Stimulated activated CD4-positive, alpha-beta T cell treated with anti-CD3 and anti-CD28 coated beads, Interleukin-4, amount 100 ng/mL, for 24 hours (primary cell): ENCODE data around the gene TEX35.

Experiments used
- DNase-seq: peaks from one replicate; pipeline ENCODE4 v3.0.0-alpha.2; 2020

Gene TEX35

GRCh38 chr1:178521241-178521640 is 8.3 kb downstream of the TEX35 start:
- DNase-seq, result no peak

- DNase-seq, result no peak
Observed at GRCh38 chr1:178527117-178527516, 14.2 kb downstream of the TEX35 start.

GRCh38 chr1:178528228-178528952 is 15.5 kb downstream of the TEX35 start:
- DNase-seq, result no peak

- no peak for DNase-seq
Observed at GRCh38 chr1:178528953-178529335, 16.0 kb downstream of the TEX35 start.

- no peak for DNase-seq
Observed at GRCh38 chr1:178529364-178530036, 16.6 kb downstream of the TEX35 start.

- no peak for DNase-seq
Observed at GRCh38 chr1:178530037-178530402, 17.1 kb downstream of the TEX35 start.

- DNase-seq, result no peak
Observed at GRCh38 chr1:178530502-178530901, 17.6 kb downstream of the TEX35 start.

- no peak for DNase-seq
Observed at GRCh38 chr1:178531887-178532286, 19.0 kb downstream of the TEX35 start.

GRCh38 chr1:178532392-178532791 is 19.5 kb downstream of the TEX35 start:
- peak; percentile 76 for DNase-seq

- no peak for DNase-seq
Observed at GRCh38 chr1:178533121-178533946, 20.4 kb downstream of the TEX35 start.

- DNase-seq, result no peak
Observed at GRCh38 chr1:178534137-178534868, 21.4 kb downstream of the TEX35 start.

- no peak for DNase-seq
Observed at GRCh38 chr1:178536329-178536728, 23.4 kb downstream of the TEX35 start.

- no peak for DNase-seq
Observed at GRCh38 chr1:178536844-178537371, 24.0 kb downstream of the TEX35 start.

GRCh38 chr1:178537382-178538090 is 24.6 kb downstream of the TEX35 start:
- DNase-seq, result no peak

GRCh38 chr1:178538192-178538916 is 25.4 kb downstream of the TEX35 start:
- DNase-seq, result no peak

GRCh38 chr1:178539291-178539690 is 26.4 kb downstream of the TEX35 start:
- DNase-seq, result no peak

- no peak for DNase-seq
Observed at GRCh38 chr1:178540204-178540603, 27.3 kb downstream of the TEX35 start.

GRCh38 chr1:178540646-178541045 is 27.7 kb downstream of the TEX35 start:
- DNase-seq, result no peak

GRCh38 chr1:178541379-178541778 is 28.5 kb downstream of the TEX35 start:
- DNase-seq, result no peak

GRCh38 chr1:178541829-178542553 is 29.1 kb downstream of the TEX35 start:
- DNase-seq, result peak; percentile 45
